SK-N-SH (cell line): ENCODE data around the gene GDPD5. TPM values are rescaled to one million over a fixed set of nuclear protein-coding genes. Genes with fewer than 3 reads are reported as not detected.

Experiments used
- CTCF ChIA-PET: fragments of 300-600, 350-600 bp; formaldehyde crosslinking; extraction: SDS; loops from one replicate; lab custom pipeline; 2021; lab: Yijun Ruan, JAX
- POLR2A ChIA-PET: fragments of 350-600 bp; sonication (Branson Sonifier 250); formaldehyde crosslinking; extraction: SDS; loops from one replicate; lab custom pipeline; 2020; ENCODE audit warnings: antibody characterized with exemption, inconsistent platforms; lab: Yijun Ruan, JAX
- DNase-seq: peaks from one replicate; pipeline ENCODE4 v3.0.0; 2012
- H2AFZ ChIP-seq: fragments of 200-600 bp; sonication (generic); 2 replicates; pipeline ENCODE4 v1.8.1; 2016; ENCODE audit warnings: antibody characterized with exemption, mild to moderate bottlenecking, low read depth
- H3F3A ChIP-seq: fragments of 200-600 bp; sonication (generic); replicated peaks from 2 replicates; pipeline ENCODE3; 2016; ENCODE audit warnings: antibody characterized with exemption, mild to moderate bottlenecking; ENCODE audit not compliant: insufficient read depth
- H3K27ac ChIP-seq, 2 experiments: fragments of 200-500 bp in 1 of 2; fragments of 200-600 bp in 1 of 2; sonication (Bioruptor generic) in 1 of 2; sonication (generic), shearing (Covaris generic) in 1 of 2; 2 replicates each; pipeline versions ENCODE4 v1.5.1 to v1.6.1; 2014 to 2016; ENCODE audit warnings: low read depth in 2 of 2, inconsistent platforms in 1 of 2, low read length in 1 of 2, mild to moderate bottlenecking in 1 of 2, mixed read lengths in 1 of 2
- H3K27me3 ChIP-seq: fragments of 200-600 bp; sonication (generic), shearing (Covaris generic); 2 replicates; pipeline ENCODE4 v1.6.1; 2016; ENCODE audit warnings: mixed run types; ENCODE audit not compliant: insufficient read depth
- H3K36me3 ChIP-seq, 2 experiments: fragments of 200-500 bp in 1 of 2; fragments of 200-600 bp in 1 of 2; sonication (Bioruptor generic) in 1 of 2; sonication (generic) in 1 of 2; replicated peaks in 1 of 2; 2 replicates each; pipeline versions ENCODE3 to v1.5.1; 2014 to 2016; ENCODE audit warnings: low read length in 1 of 2, mild to moderate bottlenecking in 1 of 2; ENCODE audit not compliant: insufficient read depth in 2 of 2, control insufficient read depth in 1 of 2
- H3K4me1 ChIP-seq, 2 experiments: fragments of 200-500 bp in 1 of 2; fragments of 200-600 bp in 1 of 2; sonication (Bioruptor generic) in 1 of 2; sonication (generic), shearing (Covaris generic) in 1 of 2; 2 replicates each; pipeline versions ENCODE4 v1.5.1 to v1.6.1; 2014 to 2016; ENCODE audit warnings: low read depth in 1 of 2, low read length in 1 of 2, mixed run types in 1 of 2; ENCODE audit not compliant: insufficient read depth in 2 of 2, control insufficient read depth in 1 of 2
- H3K4me2 ChIP-seq: fragments of 200-600 bp; sonication (generic), shearing (Covaris generic); 2 replicates; pipeline ENCODE4 v1.6.1; 2017; ENCODE audit warnings: mixed run types
- H3K4me3 ChIP-seq, 2 experiments: fragments of 200-500 bp in 1 of 2; fragments of 200-600 bp in 1 of 2; sonication (Bioruptor generic) in 1 of 2; sonication (generic), shearing (Covaris generic) in 1 of 2; 2 replicates each; pipeline versions ENCODE4 v1.5.1 to v1.8.1; 2014 to 2016; ENCODE audit warnings: low read depth in 2 of 2, inconsistent platforms in 1 of 2, low read length in 1 of 2, mild to moderate bottlenecking in 1 of 2, mixed read lengths in 1 of 2, moderate library complexity in 1 of 2
- H3K79me2 ChIP-seq: fragments of 200-600 bp; sonication (generic); 2 replicates; pipeline ENCODE4 v1.8.1; 2017; ENCODE audit warnings: mild to moderate bottlenecking; ENCODE audit not compliant: insufficient read depth
- H3K9ac ChIP-seq: fragments of 200-600 bp; sonication (generic); 2 replicates; pipeline ENCODE4 v1.6.1; 2017; ENCODE audit warnings: mixed run types
- H3K9me2 ChIP-seq: fragments of 200-600 bp; sonication (generic); 2 replicates; pipeline ENCODE4 v1.6.1; 2017; ENCODE audit warnings: mixed run types
- H3K9me3 ChIP-seq: fragments of 200-600 bp; sonication (generic); 2 replicates; pipeline ENCODE4 v1.6.1; 2017; ENCODE audit warnings: mixed run types, mild to moderate bottlenecking, moderate library complexity
- H4K20me1 ChIP-seq: fragments of 200-600 bp; sonication (generic); 2 replicates; pipeline ENCODE4 v1.6.1; 2017; ENCODE audit warnings: mild to moderate bottlenecking, mixed run types; ENCODE audit not compliant: insufficient read depth
- ELF1 ChIP-seq: IDR thresholded peaks from 2 replicates; pipeline ENCODE4 v1.4.0; 2012
- FOSL2 ChIP-seq: IDR thresholded peaks from 2 replicates; pipeline ENCODE4 v1.4.0; 2012; ENCODE audit warnings: low read depth, mild to moderate bottlenecking, moderate library complexity, borderline replicate concordance
- FOXJ3 ChIP-seq: sonication (generic); formaldehyde crosslinking; IDR thresholded peaks from 2 replicates; pipeline ENCODE4 v1.5.1; 2020; ENCODE audit warnings: mild to moderate bottlenecking, missing genetic modification reagents
- FOXM1 ChIP-seq: IDR thresholded peaks from 2 replicates; pipeline ENCODE4 v1.4.0; 2012; ENCODE audit warnings: low read depth, mild to moderate bottlenecking
- GABPA ChIP-seq: IDR thresholded peaks from 2 replicates; pipeline ENCODE4 v1.4.0; 2012; ENCODE audit warnings: low read depth, mild to moderate bottlenecking
- GATA2 ChIP-seq: sonication (generic); formaldehyde crosslinking; IDR thresholded peaks from 2 replicates; pipeline ENCODE4 v1.5.0; 2020; ENCODE audit warnings: mild to moderate bottlenecking, missing genetic modification reagents
- MEF2A ChIP-seq: IDR thresholded peaks from 2 replicates; pipeline ENCODE4 v1.4.0; 2012; ENCODE audit warnings: low read depth, borderline replicate concordance
- MXI1 ChIP-seq: IDR thresholded peaks from 2 replicates; pipeline ENCODE4 v1.6.1; 2012; ENCODE audit warnings: mild to moderate bottlenecking, low read depth, low read length, improper control_type of control experiment
- NFIC ChIP-seq: IDR thresholded peaks from 2 replicates; pipeline ENCODE4 v1.4.0; 2012; ENCODE audit warnings: borderline replicate concordance
- RCOR1 ChIP-seq: fragments of 150-350 bp; IDR thresholded peaks from 2 replicates; pipeline ENCODE4 v1.6.1; 2017; ENCODE audit warnings: antibody characterized with exemption, low read length
- RXRA ChIP-seq: IDR thresholded peaks from 2 replicates; pipeline ENCODE4 v1.4.0; 2012; ENCODE audit warnings: low read depth, mild to moderate bottlenecking, borderline replicate concordance
- SIN3A ChIP-seq: IDR thresholded peaks from 2 replicates; pipeline ENCODE4 v1.6.1; 2012; ENCODE audit warnings: low read depth, mild to moderate bottlenecking, low read length, moderate library complexity, borderline replicate concordance
- SMC3 ChIP-seq: IDR thresholded peaks from 2 replicates; pipeline ENCODE4 v1.6.1; 2012; ENCODE audit warnings: low read depth, low read length, improper control_type of control experiment
- TAF1 ChIP-seq: IDR thresholded peaks from 2 replicates; pipeline ENCODE4 v1.6.1; 2012; ENCODE audit warnings: low read depth, mild to moderate bottlenecking, low read length, moderate library complexity, borderline replicate concordance
- WGBS: methylation state at CpG from one replicate; pipeline ENCODE4 v1.1.6; 2017; ENCODE audit warnings: low lambda C conversion rate; 5-methylcytosine and 5-hydroxymethylcytosine counted together
- polyA plus RNA-seq, 3 experiments: library from polyadenylated mRNA; depleted of rRNA; stranded (reverse); fragments of >200 nt; gene quantifications; 2 replicates each; pipeline ENCODE4 v1.2.3, GENCODE V29; 2012
- TF ChIP-seq, protein P1 (sequence below): IDR thresholded peaks from 2 replicates; pipeline ENCODE4 v1.4.0; 2012; ENCODE audit warnings: low read depth, borderline replicate concordance
- TF ChIP-seq, protein P2 (sequence below): IDR thresholded peaks from 2 replicates; pipeline ENCODE4 v1.4.0; 2012; ENCODE audit warnings: low read depth
- TF ChIP-seq, protein P3 (sequence below): IDR thresholded peaks from 2 replicates; pipeline ENCODE4 v1.4.0; 2012; ENCODE audit warnings: low read depth, borderline replicate concordance
- TF ChIP-seq, protein P4 (sequence below): IDR thresholded peaks from 2 replicates; pipeline ENCODE4 v1.6.1; 2012; ENCODE audit warnings: mild to moderate bottlenecking, low read depth, low read length, moderate library complexity

The GDPD5 gene
- polyA plus RNA-seq, 1 of the 3 experiments (the other 2 are of a cell fraction), result 2.2 TPM

DNA sequence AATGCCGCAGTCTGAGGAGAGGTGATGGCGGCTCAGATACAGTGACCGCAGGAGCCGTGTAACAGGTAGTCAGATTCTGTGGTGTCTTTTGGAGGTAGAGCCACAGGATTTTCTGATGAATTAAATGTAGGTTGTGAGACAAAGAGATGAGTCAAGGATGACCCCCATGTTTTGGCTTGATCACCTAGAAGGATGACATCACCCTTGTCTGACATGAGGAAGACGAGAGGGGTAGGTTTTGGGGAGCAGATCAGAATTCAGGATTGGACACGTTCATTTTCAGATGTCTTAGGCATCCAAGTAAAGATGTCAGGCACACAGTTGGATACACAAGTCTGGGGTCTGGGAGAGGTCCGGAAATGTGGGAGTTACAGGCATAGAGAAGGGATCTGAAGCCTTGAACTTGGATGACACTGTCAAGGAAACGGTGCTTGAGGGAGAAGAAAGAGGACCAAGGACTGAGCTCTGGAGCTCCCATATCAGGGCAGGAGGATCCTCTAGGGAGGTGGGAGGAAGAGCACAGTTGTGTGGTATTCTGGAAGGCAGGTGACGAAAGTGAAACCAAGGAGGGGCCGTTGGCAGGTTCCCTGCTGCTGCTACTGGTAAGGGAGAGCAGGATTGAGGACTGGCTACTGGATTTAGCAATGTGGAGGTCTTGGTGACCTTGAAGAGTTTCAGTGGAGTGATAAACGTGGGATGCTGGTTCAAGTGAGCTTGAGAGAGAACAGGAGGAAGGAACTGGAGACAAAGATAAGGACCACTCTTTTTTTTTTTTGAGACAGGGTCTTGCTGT lies 12.6 kb upstream of the GDPD5 start (continued):
- TF ChIP-seq, protein P1, sequence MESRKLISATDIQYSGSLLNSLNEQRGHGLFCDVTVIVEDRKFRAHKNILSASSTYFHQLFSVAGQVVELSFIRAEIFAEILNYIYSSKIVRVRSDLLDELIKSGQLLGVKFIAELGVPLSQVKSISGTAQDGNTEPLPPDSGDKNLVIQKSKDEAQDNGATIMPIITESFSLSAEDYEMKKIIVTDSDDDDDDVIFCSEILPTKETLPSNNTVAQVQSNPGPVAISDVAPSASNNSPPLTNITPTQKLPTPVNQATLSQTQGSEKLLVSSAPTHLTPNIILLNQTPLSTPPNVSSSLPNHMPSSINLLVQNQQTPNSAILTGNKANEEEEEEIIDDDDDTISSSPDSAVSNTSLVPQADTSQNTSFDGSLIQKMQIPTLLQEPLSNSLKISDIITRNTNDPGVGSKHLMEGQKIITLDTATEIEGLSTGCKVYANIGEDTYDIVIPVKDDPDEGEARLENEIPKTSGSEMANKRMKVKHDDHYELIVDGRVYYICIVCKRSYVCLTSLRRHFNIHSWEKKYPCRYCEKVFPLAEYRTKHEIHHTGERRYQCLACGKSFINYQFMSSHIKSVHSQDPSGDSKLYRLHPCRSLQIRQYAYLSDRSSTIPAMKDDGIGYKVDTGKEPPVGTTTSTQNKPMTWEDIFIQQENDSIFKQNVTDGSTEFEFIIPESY, result no peak
- TF ChIP-seq SIN3A, result no peak
- TF ChIP-seq, protein P2, sequence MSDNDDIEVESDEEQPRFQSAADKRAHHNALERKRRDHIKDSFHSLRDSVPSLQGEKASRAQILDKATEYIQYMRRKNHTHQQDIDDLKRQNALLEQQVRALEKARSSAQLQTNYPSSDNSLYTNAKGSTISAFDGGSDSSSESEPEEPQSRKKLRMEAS, result no peak
- TF ChIP-seq RCOR1, result no peak

DNA sequence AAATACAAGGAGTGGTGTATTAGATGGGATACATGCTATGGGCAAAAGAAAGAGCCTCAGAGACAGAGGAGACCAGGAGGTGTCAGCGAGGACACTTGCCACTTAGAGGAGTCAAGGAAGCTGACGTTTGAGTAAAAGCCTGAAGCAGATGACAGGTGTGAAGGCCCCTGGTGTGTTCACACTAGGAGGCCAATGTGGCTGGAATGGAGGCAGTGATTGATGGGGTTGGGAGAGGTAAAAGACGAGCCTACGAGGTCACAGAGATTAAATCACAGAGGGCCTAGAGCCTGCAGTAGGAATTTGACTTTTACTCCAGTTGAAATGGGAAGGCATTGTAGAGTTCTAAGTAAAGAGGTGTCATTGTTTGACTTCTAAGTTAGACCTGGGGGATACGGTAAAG lies 12.0 kb upstream of the GDPD5 start:
- Histone ChIP-seq H3K27ac (no peak overlapping the region), H3K4me3 (no peak overlapping the region), H3K9me2 (no peaks in the 10 kb centered on the region), H3K4me2 (no peak overlapping the region), H3K36me3 (no peaks in the 10 kb centered on the region), H2AFZ (no peak overlapping the region), H3K79me2 (no peaks in the 10 kb centered on the region), H3K9ac (no peak overlapping the region), H3K9me3 (no peaks in the 10 kb centered on the region), H4K20me1 (no peaks in the 10 kb centered on the region), H3F3A (no peaks in the 10 kb centered on the region), H3K27me3 (no peaks in the 10 kb centered on the region), H3K4me1 (peaks cover 0 to 14% of the 10 kb centered on the region in 2 experiments; a peak in 1 of 4 replicates)
- ChIA-PET CTCF (interaction anchor here (1.2 to 4.3 kb wide), 3 partner anchors 9 to 92 kb away, joined by 3 to 27 read pairs (median 8); no protein-coding TSS in a partner anchor), POLR2A (no interaction called here)
- 93% methylated on average over 5 of the region's 5 CpGs for WGBS
- TF ChIP-seq GABPA (no peak), RXRA (no peak), MEF2A (no peak), TAF1 (no peak), GATA2 (no peak), SMC3 (no peak), FOSL2 (no peak), FOXM1 (no peak), MXI1 (no peak), NFIC (no peak), FOXJ3 (CRISPR knock-in tag) (no peak), ELF1 (no peak)
- TF ChIP-seq, protein P3, sequence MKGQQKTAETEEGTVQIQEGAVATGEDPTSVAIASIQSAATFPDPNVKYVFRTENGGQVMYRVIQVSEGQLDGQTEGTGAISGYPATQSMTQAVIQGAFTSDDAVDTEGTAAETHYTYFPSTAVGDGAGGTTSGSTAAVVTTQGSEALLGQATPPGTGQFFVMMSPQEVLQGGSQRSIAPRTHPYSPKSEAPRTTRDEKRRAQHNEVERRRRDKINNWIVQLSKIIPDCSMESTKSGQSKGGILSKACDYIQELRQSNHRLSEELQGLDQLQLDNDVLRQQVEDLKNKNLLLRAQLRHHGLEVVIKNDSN, result no peak
- TF ChIP-seq, protein P4, sequence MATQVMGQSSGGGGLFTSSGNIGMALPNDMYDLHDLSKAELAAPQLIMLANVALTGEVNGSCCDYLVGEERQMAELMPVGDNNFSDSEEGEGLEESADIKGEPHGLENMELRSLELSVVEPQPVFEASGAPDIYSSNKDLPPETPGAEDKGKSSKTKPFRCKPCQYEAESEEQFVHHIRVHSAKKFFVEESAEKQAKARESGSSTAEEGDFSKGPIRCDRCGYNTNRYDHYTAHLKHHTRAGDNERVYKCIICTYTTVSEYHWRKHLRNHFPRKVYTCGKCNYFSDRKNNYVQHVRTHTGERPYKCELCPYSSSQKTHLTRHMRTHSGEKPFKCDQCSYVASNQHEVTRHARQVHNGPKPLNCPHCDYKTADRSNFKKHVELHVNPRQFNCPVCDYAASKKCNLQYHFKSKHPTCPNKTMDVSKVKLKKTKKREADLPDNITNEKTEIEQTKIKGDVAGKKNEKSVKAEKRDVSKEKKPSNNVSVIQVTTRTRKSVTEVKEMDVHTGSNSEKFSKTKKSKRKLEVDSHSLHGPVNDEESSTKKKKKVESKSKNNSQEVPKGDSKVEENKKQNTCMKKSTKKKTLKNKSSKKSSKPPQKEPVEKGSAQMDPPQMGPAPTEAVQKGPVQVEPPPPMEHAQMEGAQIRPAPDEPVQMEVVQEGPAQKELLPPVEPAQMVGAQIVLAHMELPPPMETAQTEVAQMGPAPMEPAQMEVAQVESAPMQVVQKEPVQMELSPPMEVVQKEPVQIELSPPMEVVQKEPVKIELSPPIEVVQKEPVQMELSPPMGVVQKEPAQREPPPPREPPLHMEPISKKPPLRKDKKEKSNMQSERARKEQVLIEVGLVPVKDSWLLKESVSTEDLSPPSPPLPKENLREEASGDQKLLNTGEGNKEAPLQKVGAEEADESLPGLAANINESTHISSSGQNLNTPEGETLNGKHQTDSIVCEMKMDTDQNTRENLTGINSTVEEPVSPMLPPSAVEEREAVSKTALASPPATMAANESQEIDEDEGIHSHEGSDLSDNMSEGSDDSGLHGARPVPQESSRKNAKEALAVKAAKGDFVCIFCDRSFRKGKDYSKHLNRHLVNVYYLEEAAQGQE, result no peak
- DNase-seq, result no peak
